Fibroblast of peridontal ligament (primary cell): ENCODE measurements around the gene TEKTIP1.

Experiments used
- DNase-seq: peaks from one replicate; pipeline ENCODE4 v3.0.0-alpha.2; 2010; ENCODE audit errors: extremely low read depth

TEKTIP1 gene

GRCh38 chr19:3585301-3586126, 46.5 kb downstream of the TEKTIP1 start, which contains the start of gene GIPC3:
Gene GIPC3, plus strand, starts transcription at chr19:3585478. Its CDS starts 120 bp downstream, at chr19:3585598.
- no peak for DNase-seq

GRCh38 chr19:3586127-3586626, 47.2 kb downstream of the TEKTIP1 start:
- no peak for DNase-seq

- no peak for DNase-seq
Measured at GRCh38 chr19:3586707-3587346, 47.9 kb downstream of the TEKTIP1 start.

- DNase-seq, result no peak
Measured at GRCh38 chr19:3589439-3589838, 50.5 kb downstream of the TEKTIP1 start.

- DNase-seq, result no peak
Measured at GRCh38 chr19:3589949-3590348, 51.0 kb downstream of the TEKTIP1 start.

GRCh38 chr19:3590991-3591659, 52.2 kb downstream of the TEKTIP1 start:
- DNase-seq, result no peak

- no peak for DNase-seq
Measured at GRCh38 chr19:3591876-3592613, 53.1 kb downstream of the TEKTIP1 start.

GRCh38 chr19:3593156-3593555, 54.2 kb downstream of the TEKTIP1 start:
- no peak for DNase-seq
